GM10248 (cell line): ENCODE measurements around the gene CUBN.

Experiments
- CTCF ChIA-PET: fragments of 300-600 bp; sonication (Branson Sonifier 250); formaldehyde crosslinking; extraction: SDS; loops from one replicate; lab custom pipeline; 2021; ENCODE audit warnings: antibody characterized with exemption; lab: Yijun Ruan, JAX
- POLR2A ChIA-PET: fragments of 350-650 bp; sonication (Branson Sonifier 250); formaldehyde crosslinking; extraction: SDS; loops from one replicate; lab custom pipeline; 2020; ENCODE audit warnings: antibody characterized with exemption; lab: Yijun Ruan, JAX
- DNase-seq: peaks from one replicate; pipeline ENCODE4 v3.0.0; 2012; ENCODE audit errors: extremely low spot score
- CTCF ChIP-seq: IDR thresholded peaks from 2 replicates; pipeline ENCODE4 v1.5.1; 2012; ENCODE audit warnings: mild to moderate bottlenecking, low read depth; ENCODE audit errors: extremely low read depth, missing control alignments, control extremely low read depth

Gene CUBN

DNA sequence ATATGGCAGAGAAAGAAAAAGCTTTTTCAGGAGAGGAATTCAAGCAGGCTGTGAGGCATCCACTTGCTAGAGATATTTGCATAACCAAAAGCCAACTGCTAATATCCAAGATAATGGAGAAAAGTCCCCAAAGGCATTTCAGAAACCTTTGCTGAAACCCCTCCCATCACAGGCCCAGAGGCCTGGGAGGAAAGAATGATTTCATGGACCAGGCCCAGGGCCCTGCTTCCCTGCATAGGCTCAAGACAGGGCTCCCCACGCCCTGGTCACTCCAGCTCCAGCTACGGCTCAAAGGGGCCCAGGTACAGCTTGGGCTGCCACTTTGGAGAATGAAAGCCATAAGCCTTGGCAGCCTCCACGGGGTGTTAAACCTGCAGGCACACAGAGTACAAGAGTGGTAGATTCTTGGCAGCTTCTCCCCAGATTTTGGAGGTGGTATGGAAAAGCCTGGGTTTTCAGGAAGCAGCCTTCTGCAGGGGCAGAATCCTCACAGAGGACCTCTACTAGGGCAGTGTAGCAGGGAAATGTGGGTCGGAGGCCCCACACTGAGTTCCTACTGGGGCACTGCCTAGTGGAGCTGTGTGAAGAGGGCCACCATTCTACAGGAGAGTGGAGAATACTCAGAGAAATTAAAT, 306.8 kb downstream of the CUBN start:
- no peak for TF ChIP-seq CTCF
- CTCF ChIA-PET: interaction anchor here (1.3 kb wide), 1 partner anchor 434 kb away, joined by 6 read pairs; no protein-coding TSS in a partner anchor
- POLR2A ChIA-PET: no interaction called here
- DNase-seq: no peak

- CTCF ChIA-PET: interaction anchor here (1.3 to 2.7 kb wide), 3 partner anchors 14 to 435 kb away, joined by 3 to 12 read pairs (median 4); no protein-coding TSS in a partner anchor
Measured at GRCh38 chr10:16822027-16822426, 307.6 kb downstream of the CUBN start.

GRCh38 chr10:16820421-16820820, 309.2 kb downstream of the CUBN start:
- TF ChIP-seq CTCF: no peak
- ChIA-PET CTCF (interaction anchor here (1.7 to 2.7 kb wide), 2 partner anchors 12 to 410 kb away, joined by 3 to 12 read pairs; no protein-coding TSS in a partner anchor), POLR2A (no interaction called here)
- no peak for DNase-seq

More at GRCh38 chr10:16822027-16822426, 307.6 kb downstream of the CUBN start:
- POLR2A ChIA-PET: no interaction called here
- no peak for DNase-seq
- no peak for TF ChIP-seq CTCF

DNA sequence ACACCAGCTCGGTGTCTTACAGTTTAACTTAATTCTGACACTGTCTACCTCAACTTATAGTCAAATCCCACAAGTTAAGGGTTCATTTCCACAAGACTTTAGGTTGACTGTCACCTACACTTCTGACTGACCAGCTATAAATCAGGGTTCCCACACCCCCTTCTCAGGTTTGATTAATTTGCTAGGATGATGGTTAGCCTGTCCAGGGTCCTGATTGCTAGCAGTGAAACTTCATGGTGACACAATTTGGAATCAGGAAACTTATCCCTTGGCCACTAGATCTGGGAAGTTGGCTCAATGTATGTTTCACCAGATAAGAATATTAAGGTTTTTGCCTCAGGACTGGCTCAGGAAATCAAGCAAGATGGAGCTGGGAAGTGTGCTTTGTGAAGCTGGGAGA, 309.6 kb downstream of the CUBN start:
- ChIA-PET POLR2A (no interaction called here), CTCF (interaction anchor here (2.7 kb wide), 1 partner anchor 12 kb away, joined by 12 read pairs; no protein-coding TSS in a partner anchor)
- TF ChIP-seq CTCF: no peak
- no peak for DNase-seq

DNA sequence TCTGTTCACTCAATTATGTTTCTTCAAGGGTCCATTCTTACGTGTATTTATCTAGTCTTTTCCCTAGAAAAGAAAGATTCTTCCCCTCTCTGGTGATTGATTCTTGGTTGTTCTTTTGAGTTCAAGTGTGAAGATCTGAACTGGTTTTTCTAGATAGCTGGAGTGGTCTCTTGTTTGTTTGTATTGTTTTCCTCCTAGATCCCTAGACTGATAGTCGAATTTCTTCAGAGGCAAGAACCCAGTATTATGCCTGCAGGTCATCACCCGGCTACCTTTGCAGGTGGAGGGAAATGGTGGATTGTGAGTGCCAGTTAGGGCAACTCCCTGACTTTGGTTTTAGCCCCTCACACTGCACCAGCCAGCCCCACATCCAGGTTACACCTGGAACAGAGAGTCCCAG, 310.2 kb downstream of the CUBN start:
- CTCF ChIA-PET: interaction anchor here (2.7 kb wide), 1 partner anchor 11 kb away, joined by 12 read pairs; no protein-coding TSS in a partner anchor
- POLR2A ChIA-PET: no interaction called here
- no peak for DNase-seq
- TF ChIP-seq CTCF: no peak

GRCh38 chr10:16819026-16819425, 310.6 kb downstream of the CUBN start:
- DNase-seq: no peak
- no peak for TF ChIP-seq CTCF
- ChIA-PET POLR2A (no interaction called here), CTCF (no interaction called here)
